H9 (cell line): ENCODE measurements around the gene SDHAF3. TPM values are rescaled to one million over a fixed set of nuclear protein-coding genes. Genes with fewer than 3 reads are reported as not detected.

Source experiments
- DNase-seq: peaks from one replicate; pipeline ENCODE4 v3.0.0-alpha.2; 2017
- H2AFZ ChIP-seq: one replicate; pipeline ENCODE4 v1.6.1; 2013; ENCODE audit warnings: mild to moderate bottlenecking, low read length, control low read depth, moderate library complexity
- H2AK5ac ChIP-seq: 2 replicates; pipeline ENCODE4 v1.6.1; 2013; ENCODE audit warnings: low read length, control low read depth, mixed read lengths; ENCODE audit not compliant: insufficient read length
- H2BK120ac ChIP-seq: one replicate; pipeline ENCODE4 v1.6.1; 2013; ENCODE audit warnings: low read depth, mild to moderate bottlenecking, low read length, control low read depth, inconsistent platforms; ENCODE audit not compliant: poor library complexity, severe bottlenecking
- H2BK12ac ChIP-seq: 2 replicates; pipeline ENCODE4 v1.6.1; 2013; ENCODE audit warnings: low read length, control low read depth, mixed read lengths, low read depth; ENCODE audit not compliant: insufficient read length
- H2BK15ac ChIP-seq: 2 replicates; pipeline ENCODE4 v1.6.1; 2013; ENCODE audit warnings: low read depth, low read length, control low read depth
- H2BK20ac ChIP-seq: one replicate; pipeline ENCODE4 v1.6.1; 2013; ENCODE audit warnings: low read depth, mild to moderate bottlenecking, low read length, control low read depth, inconsistent platforms; ENCODE audit not compliant: poor library complexity, severe bottlenecking
- H2BK5ac ChIP-seq: 2 replicates; pipeline ENCODE4 v1.6.1; 2013; ENCODE audit warnings: low read length, control low read depth, mixed read lengths; ENCODE audit not compliant: insufficient read length
- H3K14ac ChIP-seq: 2 replicates; pipeline ENCODE4 v1.6.1; 2013; ENCODE audit warnings: low read length, control low read depth; ENCODE audit not compliant: insufficient read depth
- H3K18ac ChIP-seq: 2 replicates; pipeline ENCODE4 v1.6.1; 2013; ENCODE audit warnings: low read depth, mild to moderate bottlenecking, mixed read lengths, low read length, control low read depth; ENCODE audit not compliant: insufficient read length
- H3K23ac ChIP-seq: 2 replicates; pipeline ENCODE4 v1.6.1; 2013; ENCODE audit warnings: low read length, control low read depth, mixed read lengths, low read depth; ENCODE audit not compliant: insufficient read length
- H3K23me2 ChIP-seq: 2 replicates; pipeline ENCODE4 v1.6.1; 2013; ENCODE audit warnings: low read depth, mild to moderate bottlenecking, mixed read lengths, low read length, control low read depth; ENCODE audit not compliant: insufficient read length, poor library complexity, severe bottlenecking
- H3K27ac ChIP-seq: 2 replicates; pipeline ENCODE4 v1.5.1; 2013; ENCODE audit warnings: low read length, control low read depth, mixed read lengths, low read depth; ENCODE audit not compliant: insufficient read length
- H3K27me3 ChIP-seq: 2 replicates; pipeline ENCODE4 v1.6.1; 2013; ENCODE audit warnings: low read length, control low read depth, inconsistent platforms; ENCODE audit not compliant: insufficient read depth
- H3K4ac ChIP-seq: 2 replicates; pipeline ENCODE4 v1.6.1; 2013; ENCODE audit warnings: low read depth, mild to moderate bottlenecking, control low read depth, inconsistent platforms, low read length, moderate library complexity
- H3K4me1 ChIP-seq: 2 replicates; pipeline ENCODE4 v1.6.1; 2013; ENCODE audit warnings: low read length, control low read depth, inconsistent platforms; ENCODE audit not compliant: insufficient read depth
- H3K4me2 ChIP-seq: 2 replicates; pipeline ENCODE4 v1.6.1; 2013; ENCODE audit warnings: low read length, control low read depth, mixed read lengths; ENCODE audit not compliant: insufficient read length, insufficient read depth
- H3K56ac ChIP-seq: 2 replicates; pipeline ENCODE4 v1.6.1; 2013; ENCODE audit warnings: low read depth, mild to moderate bottlenecking, mixed read lengths, low read length, control low read depth; ENCODE audit not compliant: insufficient read length
- H3K79me1 ChIP-seq: 2 replicates; pipeline ENCODE4 v1.6.1; 2013; ENCODE audit warnings: low read depth, mild to moderate bottlenecking, moderate library complexity, low read length, control low read depth, inconsistent platforms; ENCODE audit not compliant: insufficient read depth, poor library complexity, severe bottlenecking
- H3K79me2 ChIP-seq: 2 replicates; pipeline ENCODE4 v1.6.1; 2013; ENCODE audit warnings: low read length, control low read depth, inconsistent platforms; ENCODE audit not compliant: insufficient read depth
- H3K9ac ChIP-seq: 2 replicates; pipeline ENCODE4 v1.6.1; 2013; ENCODE audit warnings: low read length, control low read depth, mixed read lengths; ENCODE audit not compliant: insufficient read length; ENCODE audit errors: extremely low read depth
- H3K9me3 ChIP-seq: one replicate; pipeline ENCODE4 v1.6.1; 2013; ENCODE audit warnings: low read depth, low read length, inconsistent platforms; ENCODE audit not compliant: control insufficient read depth
- H3T11ph ChIP-seq: one replicate; pipeline ENCODE4 v1.6.1; 2013; ENCODE audit warnings: mild to moderate bottlenecking, low read length, control low read depth, inconsistent platforms
- H4K20me1 ChIP-seq: one replicate; pipeline ENCODE4 v1.6.1; 2013; ENCODE audit not compliant: control insufficient read depth, insufficient read length, insufficient read depth
- H4K5ac ChIP-seq: 2 replicates; pipeline ENCODE4 v1.6.1; 2013; ENCODE audit warnings: low read depth, mild to moderate bottlenecking, mixed read lengths, low read length, control low read depth; ENCODE audit not compliant: insufficient read length
- H4K8ac ChIP-seq: replicated peaks from 2 replicates; pipeline ENCODE4 v1.6.1; 2013; ENCODE audit warnings: low read length, control low read depth, mixed read lengths, low read depth; ENCODE audit not compliant: insufficient read length
- H4K91ac ChIP-seq: 2 replicates; pipeline ENCODE4 v1.6.1; 2013; ENCODE audit warnings: low read depth, mild to moderate bottlenecking, moderate library complexity, mixed read lengths, low read length, control low read depth; ENCODE audit not compliant: insufficient read length
- H3K27ac Mint-ChIP-seq, 3 experiments: 2 replicates in 2 of 3; 3 replicates in 1 of 3; pipeline ENCODE4 v1.8.0; 2020 to 2021; ENCODE audit warnings: mixed read lengths in 3 of 3, mild to moderate bottlenecking in 1 of 3, moderate library complexity in 1 of 3
- H3K27me3 Mint-ChIP-seq: 2 replicates; pipeline ENCODE4 v1.8.0; 2021; ENCODE audit warnings: low read depth, mild to moderate bottlenecking, moderate library complexity, mixed read lengths
- H3K36me3 Mint-ChIP-seq, 3 experiments: 2 replicates in 2 of 3; 3 replicates in 1 of 3; pipeline ENCODE4 v1.8.0; 2020 to 2021; ENCODE audit warnings: low read depth in 3 of 3, mixed read lengths in 3 of 3; ENCODE audit not compliant: insufficient read depth in 1 of 3
- H3K4me1 Mint-ChIP-seq, 2 experiments: 2 replicates each; pipeline ENCODE4 v1.8.0; 2020; ENCODE audit warnings: mixed read lengths in 2 of 2
- H3K4me3 Mint-ChIP-seq, 2 experiments: 2 replicates in 1 of 2; 3 replicates in 1 of 2; pipeline ENCODE4 v1.8.0; 2020 to 2021; ENCODE audit warnings: mild to moderate bottlenecking in 2 of 2, mixed read lengths in 2 of 2, moderate library complexity in 1 of 2
- H3K9me3 Mint-ChIP-seq, 2 experiments: 2 replicates in 1 of 2; 3 replicates in 1 of 2; pipeline ENCODE4 v1.8.0; 2020; ENCODE audit warnings: mild to moderate bottlenecking in 2 of 2, mixed read lengths in 2 of 2, moderate library complexity in 1 of 2
- CTCF ChIP-seq: fragments of 200-600 bp; sonication (generic); conservative IDR thresholded peaks from 3 replicates; pipeline ENCODE4 v1.8.0; 2021; ENCODE audit warnings: antibody characterized with exemption, mild to moderate bottlenecking
- WGBS: extraction: QIAGEN DNeasy Blood & Tissue Kit; methylation state at CpG from one replicate; pipeline ENCODE4 v1.1.7; 2013; ENCODE audit warnings: missing lambda C conversion rate, low lambda C conversion rate, mixed read lengths; ENCODE audit not compliant: insufficient read length; ENCODE audit errors: extremely low coverage; 5-methylcytosine and 5-hydroxymethylcytosine counted together
- total RNA-seq: library from RNA; stranded (reverse); gene quantifications from 2 replicates; pipeline ENCODE4 v1.2.1, GENCODE V29; 2021

SDHAF3 gene
- total RNA-seq, 1 experiment from 2014 or later = 14.1 TPM

DNA sequence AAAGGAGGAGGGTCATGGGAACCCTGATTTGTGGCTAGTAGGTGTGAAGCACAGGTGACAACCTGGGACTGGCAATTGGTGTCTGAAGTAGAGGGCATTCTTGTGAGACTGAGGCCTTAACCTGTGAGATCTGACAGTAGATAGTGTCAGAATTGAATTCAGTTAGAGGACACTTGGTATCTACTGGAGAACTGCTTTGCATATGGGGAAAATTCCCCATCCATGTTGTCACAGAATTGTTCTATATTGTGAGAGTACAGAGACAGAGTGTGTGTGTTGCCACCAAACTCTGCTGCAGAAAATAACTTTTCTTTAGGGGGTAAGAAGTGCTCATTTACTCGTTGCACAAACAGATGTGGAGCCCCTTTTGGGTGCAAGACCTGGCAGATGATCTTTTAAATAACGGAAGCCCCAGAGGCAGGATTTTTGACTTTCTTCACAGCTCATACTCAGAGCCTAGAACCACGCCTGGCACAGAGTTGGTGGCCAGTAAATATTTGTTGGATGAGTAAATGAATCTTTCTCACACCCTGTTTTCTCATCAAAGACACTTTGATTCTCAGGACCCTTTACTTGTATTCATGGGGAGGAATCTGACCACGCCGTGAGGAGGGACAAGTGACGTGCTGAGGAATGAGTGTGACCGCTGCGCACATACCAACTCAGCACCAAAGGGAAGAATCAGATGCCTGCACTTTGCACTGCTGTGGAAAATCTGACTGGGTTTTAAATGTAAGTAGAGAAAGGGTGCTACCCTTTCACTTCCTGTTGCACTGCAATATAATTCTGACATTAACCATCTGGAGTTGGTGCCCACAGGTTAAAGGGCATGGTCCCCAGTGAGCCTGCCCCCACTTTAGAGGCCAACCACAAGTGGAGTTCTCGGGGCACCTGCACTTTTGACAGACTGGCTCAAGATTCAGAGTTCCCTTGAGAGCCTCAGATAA is 39.2 kb upstream of the SDHAF3 start:
- Histone ChIP-seq H2AK5ac (no peak overlapping the region), H4K20me1 (no peaks in the 10 kb centered on the region), H2BK120ac (no peak overlapping the region), H3K27me3 (no peaks in the 10 kb centered on the region), H3K18ac (no peak overlapping the region), H4K5ac (no peak overlapping the region), H3K4me2 (no peak overlapping the region), H3K14ac (no peak overlapping the region), H3T11ph (no peak overlapping the region), H2BK15ac (no peak overlapping the region), H3K27ac (no peak overlapping the region), H2BK20ac (no peak overlapping the region), H3K23ac (no peak overlapping the region), H4K8ac (no peak overlapping the region), H2BK5ac (no peak overlapping the region), H4K91ac (no peak overlapping the region), H3K9ac (no peak overlapping the region), H3K79me2 (no peaks in the 10 kb centered on the region), H3K4ac (no peak overlapping the region), H3K79me1 (no peaks in the 10 kb centered on the region), H3K4me1 (no peaks in the 10 kb centered on the region), H2BK12ac (no peak overlapping the region), H3K9me3 (no peaks in the 10 kb centered on the region), H2AFZ (no peak overlapping the region), H3K23me2 (no peaks in the 10 kb centered on the region), H3K56ac (no peak overlapping the region)
- H3K36me3 Mint-ChIP-seq = peaks cover 6 to 33% (median 12%) of the 10 kb centered on the region in 3 experiments
- peak overlapping the region in 1 of 3 experiments; percentile 25; a peak in 1 of 7 replicates for H3K27ac Mint-ChIP-seq
- H3K27me3 Mint-ChIP-seq = peaks cover 7% of the 10 kb centered on the region
- H3K4me3 Mint-ChIP-seq = no peak overlapping the region
- peaks cover 18 to 23% of the 10 kb centered on the region in 2 experiments for H3K9me3 Mint-ChIP-seq
- TF ChIP-seq CTCF = no peak
- no peak for DNase-seq
- peaks cover 5 to 14% of the 10 kb centered on the region in 2 experiments; a peak in 3 of 4 replicates for H3K4me1 Mint-ChIP-seq
- no CpG with 5 or more reads among the region's 9 CpGs for WGBS
